ENCODE data around the gene C4orf50.
A peak's percentile ranks its signal among the peaks of the same experiment; 100 is the strongest.

Gene C4orf50

GRCh38 chr4:6018331-6018730 lies at the start of gene C4orf50:
C4orf50 (minus strand) TSS chr4:6018431.
- Histone ChIP-seq H4K20me1 (no peaks in the 10 kb centered on the region), H3K4me3 (no peak within 1 kb of the TSS), H3K4me2 (no peak within 1 kb of the TSS), H3K36me3 (no peaks in the 10 kb centered on the region), H3K9ac (no peak within 1 kb of the TSS), H3K9me3 (replicated peaks in 1 of 11) (no peaks in the 10 kb centered on the region), H3K27me3 (no peaks in the 10 kb centered on the region), H3K27ac (no peak within 1 kb of the TSS), H3K4me1 (no peaks in the 10 kb centered on the region)
- no peak for TF ChIP-seq Cebpa-rat (IDR thresholded peaks at IDR 0.05)

GRCh38 chr4:6065934-6066590 lies 47.8 kb upstream of the C4orf50 start:
- Histone ChIP-seq H3K4me1 (peaks cover 0 to 29% (median 23%) of the 10 kb centered on the region in 10 experiments; a peak in 16 of 20 replicates), H4K20me1 (no peaks in the 10 kb centered on the region), H3K9ac (no peak overlapping the region), H3K36me3 (peaks cover 0 to 22% (median 9%) of the 10 kb centered on the region in 11 experiments; a peak in 10 of 22 replicates), H3K4me2 (peak overlapping the region in 7 of 11 experiments; percentile 4 to 58 (median 40); a peak in 11 of 22 replicates), H3K27ac (no peak overlapping the region), H3K4me3 (no peak overlapping the region), H3K9me3 (replicated peaks in 1 of 11) (peaks cover 2 to 14% (median 8%) of the 10 kb centered on the region in 11 experiments), H3K27me3 (no peaks in the 10 kb centered on the region)
- TF ChIP-seq Cebpa-rat (IDR thresholded peaks at IDR 0.05): no peak

GRCh38 chr4:6065166-6065565 lies 46.9 kb upstream of the C4orf50 start:
- no peak for TF ChIP-seq Cebpa-rat (IDR thresholded peaks at IDR 0.05)
- peaks cover 11 to 23% (median 17%) of the 10 kb centered on the region in 11 experiments for H3K9me3 ChIP-seq (replicated peaks in 1 of 11)
- no peaks in the 10 kb centered on the region for H4K20me1 ChIP-seq
- H3K27ac ChIP-seq: no peak overlapping the region
- H3K27me3 ChIP-seq: no peaks in the 10 kb centered on the region
- H3K36me3 ChIP-seq: peaks cover 3 to 31% (median 18%) of the 10 kb centered on the region in 11 experiments; a peak in 20 of 22 replicates
- peak overlapping the region in 6 of 11 experiments; percentile 14 to 61 (median 46); a peak in 8 of 22 replicates for H3K4me2 ChIP-seq
- no peak overlapping the region for H3K9ac ChIP-seq
- peaks cover 0 to 29% (median 23%) of the 10 kb centered on the region in 10 experiments; a peak in 16 of 20 replicates for H3K4me1 ChIP-seq
- no peak overlapping the region for H3K4me3 ChIP-seq

- TF ChIP-seq Cebpa-rat (IDR thresholded peaks at IDR 0.05): 0 out of 22 replicates have a peak, but pooled peaks of 1 of the 11 experiments have one; percentile 24
These were observed 46.2 kb upstream of the C4orf50 start for GRCh38 chr4:6064383-6064782.

GRCh38 chr4:6063684-6064083 lies 45.5 kb upstream of the C4orf50 start:
- TF ChIP-seq Cebpa-rat (IDR thresholded peaks at IDR 0.05): no peak
- peaks cover 0 to 28% (median 19%) of the 10 kb centered on the region in 10 experiments; a peak in 16 of 20 replicates for H3K4me1 ChIP-seq
- peaks cover 12 to 46% (median 33%) of the 10 kb centered on the region in 11 experiments; a peak in 21 of 22 replicates for H3K36me3 ChIP-seq
- peaks cover 26 to 38% (median 32%) of the 10 kb centered on the region in 11 experiments for H3K9me3 ChIP-seq (replicated peaks in 1 of 11)
- no peak overlapping the region for H3K9ac ChIP-seq
- H3K4me2 ChIP-seq: peak overlapping the region in 3 of 11 experiments; percentile 46 to 61 (median 47); a peak in 6 of 22 replicates
- peak overlapping the region in 2 of 11 experiments; percentile 35; a peak in 2 of 22 replicates for H3K27ac ChIP-seq
- H3K27me3 ChIP-seq: no peaks in the 10 kb centered on the region
- H4K20me1 ChIP-seq: no peaks in the 10 kb centered on the region
- no peak overlapping the region for H3K4me3 ChIP-seq

More at GRCh38 chr4:6064383-6064782, 46.2 kb upstream of the C4orf50 start:
- no peaks in the 10 kb centered on the region for H3K27me3 ChIP-seq
- H3K4me3 ChIP-seq: no peak overlapping the region
- no peak overlapping the region for H3K9ac ChIP-seq
- H3K9me3 ChIP-seq (replicated peaks in 1 of 11): peaks cover 19 to 31% (median 25%) of the 10 kb centered on the region in 11 experiments
- H3K4me2 ChIP-seq: peak overlapping the region in 5 of 11 experiments; percentile 39 to 61 (median 46); a peak in 8 of 22 replicates
- H3K4me1 ChIP-seq: peaks cover 0 to 28% (median 23%) of the 10 kb centered on the region in 10 experiments; a peak in 16 of 20 replicates
- H3K27ac ChIP-seq: no peak overlapping the region
- H4K20me1 ChIP-seq: no peaks in the 10 kb centered on the region
- peaks cover 7 to 39% (median 26%) of the 10 kb centered on the region in 11 experiments; a peak in 21 of 22 replicates for H3K36me3 ChIP-seq

- no peak overlapping the region for H3K9ac ChIP-seq
- H3K4me2 ChIP-seq: no peak overlapping the region
- H3K9me3 ChIP-seq (replicated peaks in 1 of 11): peaks cover 42 to 53% (median 47%) of the 10 kb centered on the region in 11 experiments
- no peak overlapping the region for H3K4me3 ChIP-seq
- no peaks in the 10 kb centered on the region for H3K27me3 ChIP-seq
- peaks cover 15 to 61% (median 48%) of the 10 kb centered on the region in 11 experiments; a peak in 21 of 22 replicates for H3K36me3 ChIP-seq
- TF ChIP-seq Cebpa-rat (IDR thresholded peaks at IDR 0.05): no peak
- no peaks in the 10 kb centered on the region for H4K20me1 ChIP-seq
- H3K4me1 ChIP-seq: peaks cover 0 to 28% (median 18%) of the 10 kb centered on the region in 10 experiments; a peak in 16 of 20 replicates
- H3K27ac ChIP-seq: no peak overlapping the region
These were observed 43.9 kb upstream of the C4orf50 start for GRCh38 chr4:6062133-6062532.

- Histone ChIP-seq H3K9ac (no peak overlapping the region), H3K4me1 (peaks cover 0 to 12% (median 7%) of the 10 kb centered on the region in 10 experiments; a peak in 11 of 20 replicates), H3K4me3 (peak overlapping the region in 8 of 10 experiments; percentile 14 to 52 (median 23); a peak in 9 of 20 replicates), H3K27me3 (no peaks in the 10 kb centered on the region), H3K36me3 (peaks cover 15 to 71% (median 51%) of the 10 kb centered on the region in 11 experiments; a peak in 21 of 22 replicates), H4K20me1 (no peaks in the 10 kb centered on the region), H3K27ac (no peak overlapping the region), H3K9me3 (replicated peaks in 1 of 11) (peaks cover 52 to 66% (median 58%) of the 10 kb centered on the region in 11 experiments), H3K4me2 (no peak overlapping the region)
- TF ChIP-seq Cebpa-rat (IDR thresholded peaks at IDR 0.05): no peak
These were observed 41.2 kb upstream of the C4orf50 start for GRCh38 chr4:6059375-6059805.

- peak overlapping the region in 8 of 10 experiments; percentile 14 to 52 (median 23); a peak in 9 of 20 replicates for H3K4me3 ChIP-seq
- H3K4me2 ChIP-seq: no peak overlapping the region
- peaks cover 52 to 66% (median 58%) of the 10 kb centered on the region in 11 experiments for H3K9me3 ChIP-seq (replicated peaks in 1 of 11)
- H3K4me1 ChIP-seq: peaks cover 0 to 11% (median 2%) of the 10 kb centered on the region in 10 experiments; a peak in 7 of 20 replicates
- no peak for TF ChIP-seq Cebpa-rat (IDR thresholded peaks at IDR 0.05)
- peaks cover 15 to 70% (median 51%) of the 10 kb centered on the region in 11 experiments; a peak in 21 of 22 replicates for H3K36me3 ChIP-seq
- H4K20me1 ChIP-seq: no peaks in the 10 kb centered on the region
- H3K9ac ChIP-seq: no peak overlapping the region
- no peak overlapping the region for H3K27ac ChIP-seq
- H3K27me3 ChIP-seq: no peaks in the 10 kb centered on the region
These were observed 40.5 kb upstream of the C4orf50 start for GRCh38 chr4:6058531-6059374.

Data from BLaER1 treated with 17β-estradiol and CSF1 and Interleukin-3, amounts not matched to agents 10 nM and 100 nM (cell line).